ENCODE results near the gene GAK. TPM values are rescaled to one million over a fixed set of nuclear protein-coding genes. Genes with fewer than 3 reads are reported as not detected.
A peak's percentile ranks its signal among the peaks of the same experiment; 100 is the strongest.

GAK gene
- polyA plus RNA-seq, 1 donor from 2014 or later, result 58.8 TPM

DNA sequence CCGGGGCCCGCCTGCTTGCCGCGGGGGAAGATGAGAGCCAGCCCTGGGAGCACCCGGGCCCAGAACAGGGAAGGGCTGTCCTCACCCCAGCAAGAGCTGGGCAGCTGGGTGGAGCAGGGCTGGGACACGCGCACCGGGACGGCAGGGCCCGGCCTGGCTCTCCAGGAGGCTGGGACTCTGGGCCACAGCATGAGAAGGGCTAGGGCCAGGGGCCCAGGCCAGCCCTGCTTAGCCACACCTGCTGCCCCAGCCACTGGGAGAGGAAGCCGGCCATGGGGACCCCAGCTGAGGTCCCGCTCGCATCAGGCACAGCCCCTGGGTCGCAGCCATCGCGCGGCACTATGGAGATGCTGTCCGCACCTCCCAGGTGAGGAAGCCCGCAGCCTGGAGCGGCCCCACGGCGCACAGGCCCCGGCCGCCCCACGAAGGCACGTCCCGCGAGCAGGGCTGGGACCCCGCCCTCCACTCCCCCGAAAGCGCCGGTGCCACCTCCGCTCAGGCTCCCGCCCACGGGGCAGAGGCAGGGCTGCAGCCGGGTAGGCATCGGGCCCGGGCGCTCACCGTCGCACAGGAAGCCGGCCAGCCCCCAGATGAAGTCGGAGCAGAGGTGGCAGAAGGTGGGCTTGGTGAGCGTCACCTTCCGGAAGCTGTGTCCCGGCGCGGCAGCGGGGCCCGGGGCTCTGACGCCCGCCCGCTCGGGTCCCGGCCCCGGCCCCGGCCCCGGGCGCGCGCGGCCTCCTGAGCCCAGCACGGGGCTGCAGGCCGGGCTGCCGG, 40.7 kb upstream of the GAK start:
- no peak overlapping the region for H3K27ac ChIP-seq (ENCODE audit: low read length)
- H3K9ac ChIP-seq (ENCODE audit: low read length), result peak overlapping the region; percentile 76
- no peaks in the 10 kb centered on the region for H3K36me3 ChIP-seq (ENCODE audit: insufficient read depth, low read length)
- H3K79me2 ChIP-seq (replicated peaks; ENCODE audit: insufficient read depth, low read length), result no peaks in the 10 kb centered on the region
- H3K9me3 ChIP-seq (ENCODE audit: low read length), result no peaks in the 10 kb centered on the region
- peaks cover 5% of the 10 kb centered on the region for H3K27me3 ChIP-seq (ENCODE audit: insufficient read depth, low read depth, low read length)
- no peak overlapping the region for H2AFZ ChIP-seq (ENCODE audit: low read depth, low read length)
- peak overlapping the region; percentile 55 for H3K4me2 ChIP-seq (ENCODE audit: low read length)
- peak overlapping the region; percentile 81 for H3K4me3 ChIP-seq (ENCODE audit: low read length)
- H3K9me2 ChIP-seq (ENCODE audit: insufficient read depth, low read length), result no peaks in the 10 kb centered on the region
- TF ChIP-seq MXI1 (conservative IDR thresholded peaks at IDR 0.05; ENCODE audit: poor library complexity, severe bottlenecking), result peak; percentile 48
- no peak for TF ChIP-seq TAF1 (IDR thresholded peaks at IDR 0.05; ENCODE audit: low read depth)
- H4K20me1 ChIP-seq (ENCODE audit: insufficient read depth), result no peaks in the 10 kb centered on the region
- H3F3A ChIP-seq (ENCODE audit: insufficient read depth, low read length, poor library complexity, severe bottlenecking), result no peaks in the 10 kb centered on the region

DNA sequence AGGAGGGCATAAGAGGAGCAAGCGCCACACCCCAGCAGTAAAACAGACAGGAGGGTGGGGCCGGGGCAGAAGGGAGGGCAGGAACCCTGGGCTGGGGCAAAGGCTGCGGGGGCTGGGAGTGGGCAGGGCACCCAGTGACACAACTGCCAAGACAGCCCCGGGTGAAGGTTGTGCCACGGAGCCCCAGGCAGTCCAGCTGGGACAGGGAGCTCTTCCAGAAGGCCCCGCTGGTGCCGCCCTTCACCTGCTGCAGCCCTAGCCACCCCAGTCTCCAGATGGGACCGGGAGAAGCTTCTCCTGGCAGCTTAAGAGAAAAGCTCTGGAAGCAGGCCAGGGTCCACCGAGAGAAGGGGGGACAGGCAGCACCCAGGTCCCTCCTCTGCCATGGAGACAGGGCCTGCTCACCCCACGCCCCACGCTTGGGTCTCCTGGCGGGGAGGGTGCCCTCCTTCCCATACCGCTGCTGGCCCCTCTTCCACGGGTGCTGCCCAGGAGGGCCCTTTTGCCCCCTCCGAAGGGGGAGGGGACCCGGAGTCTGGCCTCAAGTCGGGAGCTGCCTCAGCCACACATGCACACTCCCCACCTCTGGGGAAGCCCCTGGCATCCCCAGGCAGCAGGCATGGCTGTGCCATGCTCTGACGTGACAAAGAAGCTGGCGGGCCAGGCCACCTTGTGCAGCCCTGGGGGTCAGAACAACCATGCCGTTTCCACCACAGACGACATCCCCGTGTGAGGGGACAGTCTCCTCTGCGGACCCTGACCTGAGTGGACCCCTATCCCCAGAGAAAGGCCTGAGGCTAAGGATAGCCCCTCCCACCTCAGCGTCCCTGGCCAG, 39.8 kb upstream of the GAK start:
- TF ChIP-seq MXI1 (conservative IDR thresholded peaks at IDR 0.05; ENCODE audit: poor library complexity, severe bottlenecking) (no peak), RAD21 (conservative IDR thresholded peaks at IDR 0.05) (no peak), TAF1 (IDR thresholded peaks at IDR 0.05; ENCODE audit: low read depth) (no peak), EZH2 (IDR thresholded peaks at IDR 0.05; ENCODE audit: borderline replicate concordance, insufficient read depth, low read length, poor library complexity, severe bottlenecking) (no peak), POLR2AphosphoS5 (IDR thresholded peaks at IDR 0.05) (no peak), SMC3 (conservative IDR thresholded peaks at IDR 0.05; ENCODE audit: poor library complexity) (no peak), EP300 (conservative IDR thresholded peaks at IDR 0.05; ENCODE audit: poor library complexity, severe bottlenecking) (no peak)
- TF ChIP-seq, protein P1, sequence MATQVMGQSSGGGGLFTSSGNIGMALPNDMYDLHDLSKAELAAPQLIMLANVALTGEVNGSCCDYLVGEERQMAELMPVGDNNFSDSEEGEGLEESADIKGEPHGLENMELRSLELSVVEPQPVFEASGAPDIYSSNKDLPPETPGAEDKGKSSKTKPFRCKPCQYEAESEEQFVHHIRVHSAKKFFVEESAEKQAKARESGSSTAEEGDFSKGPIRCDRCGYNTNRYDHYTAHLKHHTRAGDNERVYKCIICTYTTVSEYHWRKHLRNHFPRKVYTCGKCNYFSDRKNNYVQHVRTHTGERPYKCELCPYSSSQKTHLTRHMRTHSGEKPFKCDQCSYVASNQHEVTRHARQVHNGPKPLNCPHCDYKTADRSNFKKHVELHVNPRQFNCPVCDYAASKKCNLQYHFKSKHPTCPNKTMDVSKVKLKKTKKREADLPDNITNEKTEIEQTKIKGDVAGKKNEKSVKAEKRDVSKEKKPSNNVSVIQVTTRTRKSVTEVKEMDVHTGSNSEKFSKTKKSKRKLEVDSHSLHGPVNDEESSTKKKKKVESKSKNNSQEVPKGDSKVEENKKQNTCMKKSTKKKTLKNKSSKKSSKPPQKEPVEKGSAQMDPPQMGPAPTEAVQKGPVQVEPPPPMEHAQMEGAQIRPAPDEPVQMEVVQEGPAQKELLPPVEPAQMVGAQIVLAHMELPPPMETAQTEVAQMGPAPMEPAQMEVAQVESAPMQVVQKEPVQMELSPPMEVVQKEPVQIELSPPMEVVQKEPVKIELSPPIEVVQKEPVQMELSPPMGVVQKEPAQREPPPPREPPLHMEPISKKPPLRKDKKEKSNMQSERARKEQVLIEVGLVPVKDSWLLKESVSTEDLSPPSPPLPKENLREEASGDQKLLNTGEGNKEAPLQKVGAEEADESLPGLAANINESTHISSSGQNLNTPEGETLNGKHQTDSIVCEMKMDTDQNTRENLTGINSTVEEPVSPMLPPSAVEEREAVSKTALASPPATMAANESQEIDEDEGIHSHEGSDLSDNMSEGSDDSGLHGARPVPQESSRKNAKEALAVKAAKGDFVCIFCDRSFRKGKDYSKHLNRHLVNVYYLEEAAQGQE (IDR thresholded peaks at IDR 0.05; ENCODE audit: borderline replicate concordance), result no peak
- Histone ChIP-seq H3K36me3 (ENCODE audit: insufficient read depth, low read length) (no peaks in the 10 kb centered on the region), H3K27me3 (ENCODE audit: insufficient read depth, low read depth, low read length) (peaks cover 8% of the 10 kb centered on the region), H3F3A (ENCODE audit: insufficient read depth, low read length, poor library complexity, severe bottlenecking) (no peaks in the 10 kb centered on the region), H4K20me1 (ENCODE audit: insufficient read depth) (no peaks in the 10 kb centered on the region), H3K79me2 (replicated peaks; ENCODE audit: insufficient read depth, low read length) (no peaks in the 10 kb centered on the region), H3K9me3 (ENCODE audit: low read length) (no peaks in the 10 kb centered on the region), H3K27ac (ENCODE audit: low read length) (no peak overlapping the region), H3K4me2 (ENCODE audit: low read length) (peak overlapping the region; percentile 55), H2AFZ (ENCODE audit: low read depth, low read length) (no peak overlapping the region), H3K4me3 (ENCODE audit: low read length) (peak overlapping the region; percentile 81), H3K9me2 (ENCODE audit: insufficient read depth, low read length) (no peaks in the 10 kb centered on the region), H3K9ac (ENCODE audit: low read length) (peak overlapping the region; percentile 76)
